Left renal cortex interstitium (tissue), 4 donors: Measurements from ENCODE around the gene NDUFS2. TPM values are rescaled to one million over a fixed set of nuclear protein-coding genes. Genes with fewer than 3 reads are reported as not detected.
A peak's percentile ranks its signal among the peaks of the same experiment; 100 is the strongest.

Experiments used
- DNase-seq, 4 donors: peaks; one replicate each; pipeline ENCODE4 v3.0.0-alpha.2; 2013; ENCODE audit warnings: low read depth in 4 of 4, low spot score in 2 of 4, missing footprints in 1 of 4
- polyA plus RNA-seq, 4 donors: library from polyadenylated mRNA; unstranded; fragments of 120-200 nt; gene quantifications; one replicate each; pipeline ENCODE4 v1.2.1, GENCODE V29; 2013; ENCODE audit not compliant: insufficient read length in 4 of 4

Gene NDUFS2
- polyA plus RNA-seq, 4 donors, result 178 to 218 (median 200) TPM

DNA sequence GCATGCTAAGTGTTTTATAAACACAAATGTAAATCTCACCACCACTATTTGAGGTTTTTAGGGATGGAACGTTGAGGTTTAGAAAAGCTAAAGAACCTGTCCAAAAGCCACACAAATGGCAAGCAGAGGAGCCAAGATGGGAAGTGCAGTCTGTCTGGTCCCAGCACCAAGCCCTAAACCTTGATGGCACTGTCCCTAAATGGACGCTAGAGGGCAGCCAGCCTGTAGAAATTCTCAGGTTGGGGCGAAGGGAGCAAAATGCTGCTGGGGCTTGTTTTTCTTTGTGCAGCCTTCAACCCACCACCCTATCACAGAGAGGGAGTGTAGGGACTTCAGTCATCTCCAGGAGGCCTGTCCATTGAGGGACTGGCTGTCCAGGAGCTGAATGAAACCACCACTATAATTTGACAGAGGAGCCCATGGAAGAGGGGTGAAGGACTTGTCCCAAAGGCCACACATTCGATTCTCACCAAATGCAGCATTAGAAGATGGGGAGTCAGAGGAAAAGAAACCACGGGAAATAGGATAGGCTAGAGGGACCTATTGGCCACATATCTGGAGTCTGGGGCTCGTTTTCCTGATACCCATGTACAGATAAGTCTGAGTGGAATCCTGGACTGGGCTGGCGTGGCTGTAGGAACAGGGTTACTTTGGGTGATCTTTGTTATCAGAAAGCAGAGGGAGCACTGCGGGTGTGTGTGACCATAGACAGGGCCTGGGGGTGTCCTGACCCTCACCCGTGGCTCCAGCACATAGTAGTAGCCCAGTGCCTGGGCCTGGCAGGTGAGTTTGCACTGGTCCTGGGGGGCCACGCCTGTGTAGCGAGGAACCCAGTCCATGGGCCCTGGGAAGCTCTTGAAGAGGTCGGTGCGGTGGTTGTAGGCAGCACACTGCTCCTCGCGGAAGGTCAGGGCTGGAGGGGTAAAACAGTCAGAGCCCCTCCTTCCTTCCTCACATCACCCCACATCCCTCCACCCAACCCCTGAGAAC lies 9.4 kb upstream of the NDUFS2 start:
- DNase-seq, result no peak

GRCh38 chr1:161193561-161194235 lies 8.5 kb upstream of the NDUFS2 start:
- DNase-seq, result no peak

- no peak for DNase-seq
Measured at GRCh38 chr1:161195171-161195570, 7.0 kb upstream of the NDUFS2 start.

DNA sequence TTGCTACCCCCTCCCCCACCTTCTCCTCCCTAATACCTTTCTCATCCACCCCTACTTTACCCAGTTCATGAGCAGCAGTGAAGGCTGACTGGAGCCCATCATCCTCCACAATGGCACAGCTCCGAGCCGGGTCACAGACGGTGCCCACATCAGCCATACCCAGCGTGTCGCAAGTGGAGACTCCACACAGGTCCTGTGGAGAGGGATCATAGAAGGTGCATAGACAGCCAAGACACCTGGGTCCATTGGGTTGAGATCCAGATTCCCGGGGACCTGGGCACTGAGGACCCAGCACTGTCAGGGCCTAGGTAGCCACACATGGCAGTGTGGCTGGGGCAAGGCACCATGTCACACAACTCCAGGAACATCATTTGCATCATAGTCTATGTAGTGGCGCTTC lies 6.1 kb upstream of the NDUFS2 start:
- DNase-seq, result no peak

- no peak for DNase-seq
Measured at GRCh38 chr1:161196521-161197451, 5.4 kb upstream of the NDUFS2 start.

GRCh38 chr1:161197560-161198193 lies 4.5 kb upstream of the NDUFS2 start:
- DNase-seq, result no peak

DNA sequence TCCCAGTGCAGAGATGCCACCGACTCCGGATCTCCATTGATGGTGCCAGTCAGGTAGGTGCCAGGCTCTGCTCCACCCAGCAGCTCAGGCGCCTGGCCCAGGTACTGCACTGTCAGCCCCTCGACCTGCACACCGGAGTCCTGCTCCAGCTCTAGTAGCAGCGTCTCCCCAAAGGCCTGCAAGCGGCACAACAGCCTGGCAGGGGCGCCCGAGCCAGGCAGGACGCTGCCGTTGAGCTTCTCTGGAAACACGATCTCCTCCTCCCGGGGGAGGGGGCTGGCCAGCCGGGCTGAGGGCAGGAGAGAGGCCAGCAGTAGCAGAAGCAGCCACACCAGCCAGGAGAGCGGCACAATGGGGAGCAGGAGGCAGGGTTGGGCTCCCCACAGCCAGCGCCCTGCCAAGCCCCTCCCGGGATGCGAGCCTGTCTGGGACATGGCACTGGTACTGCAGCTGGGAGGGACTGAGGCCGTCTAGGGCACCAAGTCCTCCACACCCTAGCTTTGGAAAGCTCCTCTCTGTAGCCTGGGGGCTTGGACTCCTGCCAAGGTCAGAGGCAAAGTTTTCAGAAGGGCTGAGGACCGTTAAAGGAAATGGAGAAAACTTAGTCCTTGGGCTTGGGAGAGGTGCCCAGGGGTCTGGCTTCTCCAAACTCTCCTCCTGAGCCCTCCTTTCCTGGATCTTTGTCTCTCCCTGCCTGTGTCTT lies 3.8 kb upstream of the NDUFS2 start:
- no peak for DNase-seq

DNA sequence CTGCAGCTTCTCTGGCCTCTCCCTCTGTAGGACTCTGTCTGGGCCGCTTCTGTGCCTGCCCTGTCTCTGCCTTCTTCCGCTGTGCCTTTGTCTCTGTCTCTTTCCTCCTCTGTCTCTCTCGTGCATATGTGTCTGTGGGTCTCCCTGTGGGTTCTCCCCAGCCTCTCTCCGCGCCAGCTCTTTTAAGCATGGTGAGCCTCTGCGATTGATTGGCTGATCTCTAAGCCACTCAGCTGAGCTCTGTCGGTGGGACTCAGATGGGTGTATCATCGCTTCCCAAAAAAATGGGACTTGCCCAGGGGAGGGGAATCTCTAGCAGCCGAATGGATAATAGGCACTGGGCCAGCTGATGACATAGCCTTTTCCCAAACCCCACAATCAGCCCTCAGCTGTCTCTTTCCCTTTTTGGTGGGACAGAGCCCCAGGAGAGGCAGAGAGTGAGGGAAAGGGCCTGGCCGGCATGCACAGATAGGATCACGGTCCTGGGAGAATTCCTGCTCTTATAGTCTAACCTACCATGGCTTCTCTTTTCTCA lies 3.2 kb upstream of the NDUFS2 start, which contains the start of gene ADAMTS4:
ADAMTS4 (minus strand) TSS at position 158 of the 535 bp plus-strand sequence. CDS start 427 bp downstream, outside the sequence.
- DNase-seq, result no peak

- no peak for DNase-seq
Measured at GRCh38 chr1:161199506-161200139, 2.5 kb upstream of the NDUFS2 start.

GRCh38 chr1:161200421-161200991 lies 1.7 kb upstream of the NDUFS2 start:
- DNase-seq, result no peak

- no peak for DNase-seq
Measured at GRCh38 chr1:161200992-161201835, 953 bp upstream of the NDUFS2 start.

DNA sequence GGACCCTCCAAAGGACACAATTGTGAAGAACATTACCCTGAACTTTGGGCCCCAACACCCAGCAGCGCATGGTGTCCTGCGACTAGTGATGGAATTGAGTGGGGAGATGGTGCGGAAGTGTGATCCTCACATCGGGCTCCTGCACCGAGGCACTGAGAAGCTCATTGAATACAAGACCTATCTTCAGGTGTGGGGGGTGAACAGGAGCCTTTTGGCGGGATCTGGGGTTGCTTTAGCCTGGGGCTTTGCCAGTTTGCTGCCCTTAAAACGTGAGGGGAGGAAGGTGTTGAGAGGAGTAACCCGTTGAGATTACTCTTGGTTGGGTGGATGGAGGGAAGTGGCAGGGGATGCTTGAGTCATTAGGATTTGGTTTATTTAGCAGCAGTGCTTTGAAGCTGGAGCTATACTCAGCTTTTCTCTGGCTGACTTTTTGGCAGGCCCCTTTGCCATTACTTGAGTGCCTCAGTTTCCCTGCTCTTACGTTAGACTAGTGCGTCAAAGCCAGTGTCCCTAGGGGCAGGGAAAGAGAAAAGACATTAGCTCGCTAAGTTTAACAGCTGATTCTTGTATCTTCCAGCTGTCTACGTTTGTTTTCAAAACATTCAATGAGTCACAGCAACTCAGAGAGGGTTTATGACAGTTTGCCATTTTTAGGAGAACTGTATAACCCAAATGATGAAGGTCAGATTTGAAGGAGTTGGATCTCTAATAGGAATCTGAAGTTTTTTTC lies 4.4 kb downstream of the NDUFS2 start:
- DNase-seq, result no peak

DNA sequence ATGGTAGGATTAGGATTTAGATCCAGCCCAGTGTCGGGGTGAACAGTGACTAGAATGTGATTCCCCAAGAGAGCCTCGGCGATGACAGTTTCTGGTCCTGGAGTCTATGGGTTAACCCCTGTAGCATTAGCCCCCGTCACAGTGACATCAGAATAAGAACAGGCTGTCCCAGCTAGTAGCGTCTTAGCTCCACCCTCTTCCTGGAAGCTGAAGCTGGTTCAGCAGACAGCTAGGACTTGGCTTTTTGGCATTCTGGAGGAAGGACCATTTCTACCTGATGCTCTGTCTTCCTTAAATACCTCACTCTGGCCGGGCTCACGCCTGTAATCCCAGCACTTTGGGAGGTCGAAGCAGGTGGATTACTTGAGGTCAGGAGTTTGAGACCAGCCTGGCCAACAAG lies 5.0 kb downstream of the NDUFS2 start:
- no peak for DNase-seq

GRCh38 chr1:161209790-161210409 lies 7.7 kb downstream of the NDUFS2 start:
- DNase-seq, result peak in 1 of 4 donors; percentile 68

DNA sequence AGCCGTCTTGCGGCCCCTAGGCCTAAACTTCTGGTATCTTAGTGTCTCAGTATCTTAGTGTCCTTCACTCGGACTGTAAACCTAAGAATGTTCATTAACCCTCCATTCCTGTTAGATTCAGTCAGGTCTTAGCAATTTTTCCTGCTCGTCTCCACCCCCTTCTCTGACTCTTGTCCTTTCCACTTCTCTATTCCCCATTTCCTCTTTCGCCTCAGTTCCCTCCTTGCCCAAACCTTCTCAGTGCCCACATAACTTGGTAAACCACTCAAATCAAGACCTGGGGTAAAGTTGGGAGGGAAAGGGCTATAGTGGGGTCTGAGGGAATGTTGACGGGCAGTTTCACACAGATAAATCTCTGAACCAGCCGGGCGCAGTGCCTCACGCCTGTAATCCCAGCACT lies 12.2 kb downstream of the NDUFS2 start:
- DNase-seq, result no peak

DNA sequence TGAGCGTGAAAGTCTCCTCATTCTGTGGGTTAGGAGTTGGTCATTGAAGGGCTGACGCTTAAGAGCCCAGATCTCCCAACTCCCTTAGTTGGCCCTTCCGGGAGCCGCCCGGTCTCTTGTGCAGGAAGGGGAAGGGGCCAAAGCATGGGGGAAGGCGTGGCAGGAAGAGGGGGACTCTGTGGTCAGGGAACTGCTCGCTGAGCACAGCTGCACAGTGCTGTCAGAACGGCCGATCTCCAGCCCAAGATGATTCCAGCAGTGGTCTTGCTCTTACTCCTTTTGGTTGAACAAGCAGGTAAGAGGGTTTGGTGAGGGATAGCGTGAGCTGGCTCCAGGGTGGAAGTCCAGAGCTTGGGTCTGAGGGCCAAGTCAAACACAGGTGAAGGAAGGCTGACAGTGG lies 12.9 kb downstream of the NDUFS2 start, which contains the start of gene FCER1G:
FCER1G (plus strand) TSS at position 220 of the 400 bp plus-strand sequence; CDS start at position 247, 27 bp downstream.
- no peak for DNase-seq
